ENCODE results near the gene CAPSL. TPM values are rescaled to one million over a fixed set of nuclear protein-coding genes. Genes with fewer than 3 reads are reported as not detected.
A peak's percentile ranks its signal among the peaks of the same experiment; 100 is the strongest.
"Not testable (repeated sequence)": the region's sequence is repeated elsewhere in the genome, so short reads cannot be mapped to it uniquely, and the experiment has no call there.

CAPSL gene
- total RNA-seq (2014; rRNA removed; shearing (Covaris generic)): not detected in 2 replicates

DNA sequence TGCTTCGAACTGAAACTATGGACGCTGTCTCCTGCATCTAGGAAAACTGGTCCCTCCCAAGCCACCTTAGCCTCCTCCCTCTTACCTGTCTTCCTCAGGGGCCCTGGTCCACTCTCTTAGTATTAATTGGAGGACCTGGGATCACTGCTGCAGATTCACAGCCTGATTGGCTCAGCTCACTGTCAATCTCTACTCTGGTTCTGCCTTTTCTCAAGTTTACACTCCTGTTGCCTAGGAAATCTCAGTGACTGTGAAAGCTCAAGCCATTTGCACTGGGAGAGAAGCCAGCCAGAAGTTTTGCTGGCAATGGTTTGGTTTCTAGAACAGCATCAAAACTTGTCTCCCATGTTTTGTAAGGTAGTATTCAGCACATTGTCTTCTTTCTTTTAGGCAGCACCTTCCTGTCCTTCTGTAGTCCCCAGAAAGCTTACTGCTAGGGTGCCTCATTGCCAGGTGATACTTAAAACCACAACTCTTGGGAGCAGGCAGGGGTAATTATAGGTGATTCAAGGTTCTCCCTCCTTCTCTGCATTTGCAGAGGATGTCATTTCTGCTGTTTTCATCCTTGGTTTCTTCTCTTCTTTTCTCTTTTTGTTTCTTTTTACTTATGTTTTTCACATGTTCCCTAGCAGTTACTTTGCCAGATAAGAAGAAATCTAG, at the start of gene CAPSL:
Gene CAPSL (minus strand): TSS at position 55 of the 660 bp plus-strand sequence. CDS start 17,502 bp downstream, outside the sequence.
- no peak for DNase-seq (ENCODE audit: low read depth)

DNA sequence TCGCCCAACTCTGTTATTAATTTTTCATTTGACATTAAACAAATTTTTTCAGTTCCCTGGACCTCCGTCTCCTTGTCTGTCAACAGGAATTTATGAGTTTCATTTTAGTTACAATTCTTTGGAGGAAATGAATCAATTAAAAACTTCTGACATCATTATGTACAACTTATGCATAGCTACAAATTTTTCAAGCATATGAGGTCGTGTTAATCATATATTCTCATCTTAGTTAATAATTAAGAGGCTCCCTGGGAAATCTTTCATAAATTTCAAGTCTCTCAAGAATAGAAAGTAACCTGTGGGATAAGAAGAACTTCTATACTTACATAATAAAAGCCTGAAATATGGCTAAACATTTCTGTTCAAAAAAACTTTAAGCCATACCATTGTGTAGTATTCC, 49.4 kb upstream of the CAPSL start:
- no peak for DNase-seq (ENCODE audit: low read depth)

DNA sequence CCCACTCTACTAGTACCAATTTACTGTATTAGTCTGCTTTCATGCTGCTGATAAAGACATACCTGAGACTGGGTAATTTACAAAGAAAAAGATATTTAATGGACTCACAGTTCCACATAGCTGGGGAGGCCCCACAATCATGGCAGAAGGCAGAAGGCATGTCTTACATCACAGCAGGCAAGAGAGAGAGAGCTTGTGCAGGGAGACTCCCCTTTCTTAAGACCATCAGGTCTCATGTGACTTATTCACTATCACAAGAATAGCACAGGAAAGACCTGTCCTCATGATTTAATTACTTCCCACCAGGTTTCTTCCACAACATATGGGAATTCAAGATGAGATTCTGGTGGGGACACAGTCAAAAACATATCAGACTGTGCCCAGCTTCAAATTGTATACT, 41.3 kb upstream of the CAPSL start:
- no peak for DNase-seq (ENCODE audit: low read depth)

DNA sequence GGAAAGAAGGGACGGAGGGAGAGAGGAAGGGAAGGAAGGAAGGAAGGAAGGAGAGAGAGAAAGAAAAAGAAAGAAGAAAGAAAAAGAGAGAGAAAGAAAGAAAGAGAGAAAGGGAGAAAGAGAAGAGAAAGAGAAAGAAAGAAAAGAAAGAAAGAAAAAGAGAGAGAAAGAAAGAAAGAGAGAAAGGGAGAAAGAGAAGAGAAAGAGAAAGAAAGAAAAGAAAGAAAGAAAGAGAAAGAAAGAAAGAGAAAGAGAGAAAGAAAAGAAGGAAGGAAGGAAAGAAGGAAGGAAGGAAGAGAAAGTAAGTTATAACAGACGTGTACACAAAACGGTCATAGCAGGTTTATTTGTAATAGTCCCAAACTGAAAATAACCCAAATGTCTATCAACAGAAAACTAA, 38.4 kb upstream of the CAPSL start:
- not testable (repeated sequence) for DNase-seq (ENCODE audit: low read depth)

DNA sequence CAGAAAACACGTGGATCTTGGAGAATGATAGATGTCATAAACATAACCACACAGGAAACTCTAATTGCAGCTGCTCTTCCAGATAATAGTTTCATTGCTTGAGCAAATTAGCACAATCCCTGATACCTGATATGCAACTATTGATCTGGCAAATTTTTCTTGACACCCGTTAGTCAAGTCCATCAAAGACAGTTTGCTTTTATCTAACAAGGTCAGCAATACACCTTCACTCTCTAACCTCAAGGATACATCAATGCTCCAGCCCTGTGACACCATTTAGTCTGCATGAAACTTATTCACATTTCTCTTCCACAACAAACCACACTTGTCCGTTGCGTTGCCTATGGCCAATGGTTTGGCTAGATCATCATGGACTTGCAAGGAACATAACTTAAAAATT, 36.1 kb upstream of the CAPSL start:
- no peak for DNase-seq (ENCODE audit: low read depth)

DNA sequence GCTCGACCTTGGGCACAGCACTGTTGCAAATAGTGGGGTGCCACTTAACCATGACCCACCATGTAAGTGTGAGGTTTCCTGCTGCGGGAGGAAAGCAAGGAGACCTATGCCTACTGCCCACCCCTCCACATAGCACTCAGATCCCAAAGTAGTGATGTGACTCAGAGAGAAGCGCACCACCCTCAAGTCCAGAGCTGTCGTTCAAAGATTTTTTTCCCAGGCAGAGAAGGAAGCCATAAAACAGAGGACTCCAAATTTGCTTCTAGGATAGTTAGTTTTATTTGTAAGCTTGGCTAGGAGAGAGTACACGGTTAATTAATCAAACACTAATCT, 33.4 kb upstream of the CAPSL start:
- DNase-seq (ENCODE audit: low read depth): no peak

DNA sequence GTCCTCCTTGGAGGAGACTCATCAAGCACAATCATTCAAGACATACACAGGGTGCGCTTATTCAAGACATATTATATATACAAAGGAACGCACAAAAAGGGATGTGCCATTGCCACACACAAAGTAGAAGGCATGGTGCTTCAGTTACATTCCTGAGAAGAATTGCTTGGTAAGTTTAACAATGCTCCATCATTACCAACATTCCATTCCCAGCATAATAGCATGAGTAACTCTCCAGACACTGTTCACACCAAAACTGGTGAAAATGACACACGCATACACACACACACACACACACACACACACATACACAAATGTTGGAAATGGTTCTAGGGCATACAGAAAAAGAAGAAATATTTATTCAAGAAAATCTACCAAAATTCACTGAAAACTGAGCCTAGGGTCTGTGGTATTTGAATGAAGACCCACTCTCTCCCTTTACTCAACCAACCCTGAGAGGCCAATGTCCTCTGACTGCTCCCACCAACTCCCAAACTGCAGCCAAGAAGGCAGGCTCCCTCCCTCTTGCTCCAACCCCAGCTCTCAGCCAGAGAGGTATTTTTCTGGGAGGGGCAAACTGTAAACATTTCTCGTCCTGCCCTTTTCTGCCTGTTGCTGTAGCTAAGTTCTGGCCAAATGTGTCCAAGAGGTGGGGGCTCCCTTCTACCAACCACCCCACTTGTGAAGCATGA, 32.9 kb upstream of the CAPSL start:
- no peak for DNase-seq (ENCODE audit: low read depth)

DNA sequence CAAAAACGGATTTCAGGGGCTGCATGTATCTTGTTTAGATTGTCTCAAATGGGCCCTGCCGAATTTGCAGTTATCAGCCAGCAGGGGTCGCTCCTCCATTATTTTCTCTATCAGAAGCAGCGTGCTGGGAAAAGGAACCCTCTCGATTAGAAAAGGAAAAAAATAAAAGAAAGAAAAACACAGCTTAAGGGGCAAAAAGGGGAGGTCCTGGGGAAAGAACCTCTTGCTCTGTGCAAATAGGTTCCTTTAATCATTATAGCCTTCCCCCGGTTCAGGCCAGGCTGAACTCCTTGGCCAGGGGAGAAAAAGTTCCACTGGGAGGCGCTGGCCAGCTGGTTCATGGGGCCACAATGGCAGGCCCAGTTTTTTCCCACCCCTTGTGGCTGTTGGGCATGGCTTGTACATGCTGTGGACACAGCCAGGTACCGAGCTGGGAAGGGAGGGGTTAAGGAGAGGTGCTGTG, 25.0 kb upstream of the CAPSL start:
- DNase-seq (ENCODE audit: low read depth): no peak

DNA sequence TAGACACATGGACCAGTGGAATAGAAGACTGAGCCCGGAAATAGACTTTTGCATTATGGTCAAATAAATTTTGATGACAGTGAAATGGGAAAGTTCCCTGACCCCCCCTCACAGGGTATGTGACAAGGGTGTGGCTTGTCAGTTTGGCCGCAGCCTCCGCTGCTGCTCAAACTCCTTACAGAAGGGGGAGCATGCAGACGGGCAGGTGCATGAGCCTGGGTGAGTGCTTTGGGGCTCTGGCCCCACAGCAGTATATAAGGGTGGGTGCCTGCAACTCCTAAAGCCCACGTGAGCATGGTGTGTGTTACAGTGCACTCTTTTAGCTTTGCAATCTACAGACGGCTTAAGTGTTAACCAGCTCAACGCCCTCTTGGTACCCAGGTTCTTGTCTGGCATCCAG, 21.9 kb upstream of the CAPSL start:
- DNase-seq (ENCODE audit: low read depth): no peak

DNA sequence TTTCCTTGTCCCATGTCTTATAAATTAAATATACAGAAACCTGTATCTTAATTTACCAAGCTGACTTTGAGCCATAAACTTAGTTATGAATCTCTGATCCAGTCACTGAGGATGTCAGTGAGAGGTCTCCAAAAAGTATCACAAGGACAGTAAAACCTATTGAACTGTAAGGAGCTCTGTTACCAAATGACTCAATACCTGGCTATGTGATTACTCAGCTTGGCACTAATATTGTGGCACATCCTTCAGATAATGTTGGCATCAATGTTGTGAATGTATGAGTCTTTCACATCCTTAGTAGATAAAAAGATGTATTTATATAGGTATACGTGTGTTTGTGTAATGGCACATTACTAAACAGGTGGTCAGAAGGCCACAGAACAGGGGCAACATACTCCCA, 18.0 kb upstream of the CAPSL start:
- DNase-seq (ENCODE audit: low read depth): no peak

DNA sequence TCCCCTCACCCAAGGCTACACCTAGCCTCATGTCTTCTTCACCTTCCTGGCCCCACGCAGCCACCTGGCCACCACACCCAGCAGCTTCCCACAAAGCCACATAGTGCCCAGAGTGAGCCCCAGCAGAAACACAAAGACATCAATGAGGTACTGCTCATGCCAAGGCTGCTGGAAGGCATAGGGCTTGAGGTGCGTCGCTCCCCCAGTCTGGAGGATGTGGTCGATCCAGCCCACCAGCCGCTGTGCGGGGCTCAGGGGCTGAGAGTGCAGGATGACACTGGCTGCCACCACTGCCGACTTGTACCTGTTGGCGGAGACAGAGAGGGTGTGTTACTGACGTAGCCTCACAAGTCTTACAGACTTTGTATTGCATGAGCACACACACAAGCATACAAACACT, 15.8 kb upstream of the CAPSL start:
- DNase-seq (ENCODE audit: low read depth): no peak

DNA sequence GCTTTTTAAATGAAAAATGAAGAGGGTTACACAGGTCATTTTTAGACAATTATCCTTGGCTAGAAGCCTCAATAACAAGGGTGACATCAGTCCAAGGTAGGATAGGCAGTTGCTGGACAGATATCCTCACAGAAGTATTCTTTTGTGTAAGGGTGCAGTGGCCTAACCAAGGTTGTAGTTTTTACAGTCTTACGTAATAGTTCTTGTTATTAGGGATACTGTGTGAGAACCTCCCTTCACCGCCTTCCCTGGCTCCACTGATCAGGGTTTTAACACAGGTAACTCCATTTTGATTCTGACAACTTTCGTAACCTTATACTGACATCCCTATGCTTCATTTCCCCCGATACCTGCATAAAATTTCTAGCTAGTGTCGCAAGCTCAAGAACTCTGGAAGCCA, 8.7 kb upstream of the CAPSL start:
- DNase-seq (ENCODE audit: low read depth): no peak

DNA sequence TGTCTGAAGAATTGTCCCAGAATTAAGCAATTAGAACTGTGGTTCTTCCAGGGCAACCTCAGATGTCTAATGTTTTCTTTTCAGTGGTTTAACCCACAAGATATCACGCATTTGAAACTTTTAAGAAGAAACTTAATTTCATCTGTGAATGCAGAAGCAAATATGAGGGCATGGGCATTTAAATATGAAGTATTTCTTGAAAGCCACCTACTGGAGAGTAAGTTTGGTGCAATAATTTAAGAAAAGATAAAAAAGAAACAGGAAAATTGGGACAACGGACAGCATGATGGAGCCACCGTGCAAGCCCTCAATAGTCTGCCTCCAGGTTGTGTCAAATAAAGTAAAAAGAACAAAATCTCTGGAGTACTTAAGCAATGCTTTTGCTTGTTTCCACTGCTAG, 1.2 kb upstream of the CAPSL start:
- DNase-seq (ENCODE audit: low read depth): no peak

DNA sequence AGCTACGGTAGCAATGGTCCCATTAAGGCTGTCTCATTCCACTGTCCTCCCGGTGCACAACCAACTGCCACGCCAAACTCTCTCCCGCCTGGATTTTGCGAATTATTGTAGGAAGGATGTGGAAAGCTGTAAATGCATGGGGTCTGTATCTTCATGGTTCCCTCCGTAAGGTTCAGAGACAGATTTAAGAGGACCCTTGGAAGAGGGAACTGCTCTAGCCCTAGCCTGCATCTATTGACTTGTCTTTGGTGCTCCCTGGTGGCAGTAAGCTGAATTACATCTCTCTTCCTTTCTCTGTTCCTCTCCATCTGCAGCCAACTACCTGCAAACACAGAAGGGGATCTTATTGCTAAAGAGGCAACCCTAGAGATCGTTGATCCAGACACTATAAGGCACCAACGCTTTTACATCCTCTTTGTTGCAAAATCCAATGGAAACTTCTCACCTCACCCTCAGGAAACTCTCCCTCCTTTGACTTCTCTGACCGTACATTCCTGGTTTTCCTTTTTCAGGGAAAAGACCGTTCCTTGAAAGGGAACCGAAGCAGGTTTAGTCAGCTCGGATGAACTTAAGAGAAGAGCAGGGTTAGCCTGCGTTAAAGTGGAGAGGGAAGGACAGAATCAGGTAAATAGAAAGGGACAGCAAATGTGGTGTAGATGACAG, 11.9 kb downstream of the CAPSL start:
- DNase-seq (ENCODE audit: low read depth): peak; percentile 57

DNA sequence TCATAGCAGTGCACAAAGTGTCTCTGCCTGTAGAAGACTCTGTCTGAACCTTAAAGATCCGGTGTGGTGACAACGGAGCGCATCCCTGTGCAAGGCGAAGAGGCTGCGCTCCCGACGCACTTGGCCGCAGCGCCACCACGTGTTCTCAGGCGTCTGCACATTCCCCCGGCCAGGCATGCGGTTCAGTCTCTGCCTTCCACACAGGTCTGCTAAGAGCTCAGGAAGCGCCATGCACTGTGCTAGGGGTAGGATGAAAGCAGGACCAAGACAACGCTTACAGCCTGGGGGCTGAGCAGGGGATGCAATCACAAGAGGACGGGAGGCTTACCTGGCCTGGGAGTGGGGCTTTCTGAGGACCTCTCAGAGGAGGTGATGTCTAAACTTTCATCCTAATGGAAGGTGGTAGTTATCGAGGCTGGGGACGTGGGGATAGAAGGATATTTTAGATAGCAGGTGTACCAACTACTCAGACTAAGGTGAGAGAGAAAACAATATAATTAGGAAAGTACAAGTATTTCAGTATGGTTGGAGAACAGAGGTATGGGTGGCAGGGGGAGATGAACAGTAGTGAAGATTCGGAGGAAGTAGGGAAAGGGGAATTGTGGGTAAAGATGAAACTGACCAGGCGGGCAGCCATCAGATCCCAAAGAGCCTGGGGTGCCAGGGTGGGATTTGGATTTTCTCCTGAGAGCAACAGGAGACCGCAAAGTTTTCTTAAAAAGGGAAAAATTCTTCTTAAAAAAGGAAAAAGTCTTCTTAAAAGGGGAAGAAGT, 13.3 kb downstream of the CAPSL start:
- DNase-seq (ENCODE audit: low read depth): peak; percentile 78

DNA sequence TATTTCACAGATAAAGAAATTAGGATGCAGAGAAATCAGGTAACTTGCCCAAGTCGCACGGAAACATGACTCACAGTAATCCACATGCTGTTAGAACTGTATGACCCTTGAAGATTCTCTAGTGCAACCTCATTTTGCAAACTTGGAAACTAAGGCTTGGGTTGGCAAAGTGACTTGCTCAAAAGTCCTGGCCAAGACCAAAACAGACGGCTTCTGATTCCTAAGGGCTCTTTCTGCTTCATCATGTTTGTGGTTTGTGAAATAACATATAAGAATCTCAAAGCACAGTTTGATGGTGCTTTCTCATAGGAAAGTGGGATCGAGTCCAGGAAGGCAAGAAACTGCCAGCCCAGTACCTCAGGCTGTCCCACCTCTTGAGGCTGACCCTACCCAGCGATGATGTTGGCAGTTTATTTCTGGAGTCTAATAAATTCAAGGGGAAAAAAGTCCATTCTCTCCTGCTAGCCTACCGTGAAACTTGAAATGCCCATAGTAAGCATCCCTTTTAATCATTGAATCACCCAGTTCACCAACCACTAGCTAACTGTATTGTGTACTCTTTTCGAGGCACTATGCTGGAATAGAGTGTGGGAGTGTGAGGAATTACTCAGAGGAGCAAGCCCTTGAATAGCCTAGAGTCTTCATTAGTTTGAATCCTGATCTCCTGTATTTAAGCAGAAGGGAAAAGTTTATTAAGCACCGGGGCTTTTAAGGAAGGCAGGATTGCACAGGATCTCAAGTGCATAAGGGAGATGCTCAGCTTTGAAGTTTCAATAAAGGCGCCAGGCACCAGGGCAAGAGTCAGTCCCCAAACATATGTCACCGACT, 14.1 kb downstream of the CAPSL start:
- DNase-seq (ENCODE audit: low read depth): peak; percentile 17

DNA sequence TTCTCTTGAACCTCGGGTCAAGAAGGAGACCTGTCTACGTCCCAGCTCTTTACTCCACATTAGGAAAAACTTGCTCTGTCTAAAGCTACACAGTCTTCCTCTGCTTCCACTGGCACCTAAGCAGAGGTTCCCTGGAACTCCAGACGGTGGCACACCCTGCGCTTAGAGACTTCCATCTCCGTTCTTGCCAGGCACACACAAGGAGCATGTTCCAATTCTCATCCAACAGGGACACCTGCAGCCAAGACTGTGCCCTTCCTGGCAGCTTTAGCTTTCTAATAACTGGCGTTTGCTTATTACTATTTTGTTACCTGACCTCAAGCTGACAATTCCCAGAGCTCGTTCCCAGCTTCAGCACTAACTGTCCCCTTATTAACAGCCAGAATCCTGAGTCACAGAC, 16.0 kb downstream of the CAPSL start:
- DNase-seq (ENCODE audit: low read depth): peak; percentile 11

DNA sequence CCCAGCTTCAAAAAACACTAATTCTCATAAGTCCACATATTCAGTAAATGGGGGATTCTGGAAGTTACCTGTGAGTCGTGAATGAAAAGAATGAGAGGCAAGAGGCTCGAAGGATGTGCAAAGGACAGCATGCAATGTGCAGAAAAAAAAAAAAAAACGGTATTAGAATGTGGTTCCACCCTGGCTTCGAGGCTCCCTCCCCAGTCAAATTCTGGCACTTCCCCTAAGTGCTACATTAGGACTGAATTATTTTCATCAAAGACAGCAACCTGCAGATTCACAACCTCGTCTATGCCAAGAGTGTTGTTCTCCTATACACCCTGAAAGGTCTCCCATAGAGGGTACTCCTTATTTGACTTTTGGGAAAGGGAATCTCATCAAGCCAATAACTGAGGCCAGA, 16.5 kb downstream of the CAPSL start:
- DNase-seq (ENCODE audit: low read depth): no peak

DNA sequence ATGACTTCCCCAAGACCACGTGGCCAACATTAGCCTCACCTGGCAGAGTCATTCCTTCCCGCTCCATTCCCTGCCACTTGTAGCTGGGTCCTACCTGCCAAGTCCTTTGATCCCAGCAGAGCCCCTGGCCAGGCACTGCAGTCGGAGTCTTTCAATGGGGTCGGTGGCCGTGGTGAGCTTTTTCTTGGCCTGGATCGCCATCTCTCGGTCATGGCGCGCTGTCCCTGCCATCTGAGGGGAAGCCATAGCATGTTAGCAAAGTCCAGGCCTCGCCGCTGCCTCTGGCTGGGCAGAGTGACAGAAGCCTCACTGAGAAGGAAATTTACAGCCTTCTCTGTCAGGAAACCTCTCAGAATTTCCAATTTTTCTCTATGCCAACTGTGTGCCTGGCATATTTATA, 17.5 kb downstream of the CAPSL start:
- DNase-seq (ENCODE audit: low read depth): peak; percentile 39

DNA sequence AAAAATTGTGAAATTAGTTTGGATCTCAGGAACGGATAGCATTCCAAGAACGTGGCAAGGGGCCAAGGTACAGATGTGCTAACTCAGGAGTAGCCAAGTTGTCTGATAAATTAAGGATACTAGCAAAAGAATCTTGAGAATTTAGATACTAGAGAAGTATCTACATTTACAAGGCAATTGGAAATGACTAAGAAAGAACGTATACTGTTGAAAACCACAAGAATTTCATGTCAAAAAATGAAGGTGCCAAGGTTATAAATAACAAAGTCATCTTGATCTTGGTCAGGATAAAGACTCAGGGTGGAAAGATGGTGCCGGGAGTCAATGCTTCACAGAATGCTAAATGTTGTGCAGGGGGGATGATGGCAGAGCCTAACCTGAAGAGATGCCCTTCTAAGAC, 19.2 kb downstream of the CAPSL start:
- peak; percentile 12 for DNase-seq (ENCODE audit: low read depth)

DNA sequence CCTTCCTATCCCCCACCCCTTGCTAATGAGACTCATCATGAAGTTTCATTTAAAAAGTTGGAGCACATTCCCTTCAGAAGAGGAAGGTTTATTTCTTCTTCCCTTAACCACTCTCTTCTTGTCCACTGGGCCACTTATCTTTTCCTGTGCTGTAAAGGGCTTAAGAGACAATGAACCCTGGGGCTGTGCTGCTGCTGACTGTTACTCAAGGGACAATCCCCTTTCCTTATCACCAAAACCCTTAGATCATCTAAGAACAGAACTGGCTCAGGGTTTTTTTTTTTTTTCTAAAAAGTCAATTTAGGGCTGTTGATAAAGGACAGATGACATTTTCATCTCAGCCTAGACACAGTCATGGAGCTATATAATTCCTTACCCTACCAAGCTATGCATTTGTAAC, 29.6 kb downstream of the CAPSL start:
- DNase-seq (ENCODE audit: low read depth): no peak

DNA sequence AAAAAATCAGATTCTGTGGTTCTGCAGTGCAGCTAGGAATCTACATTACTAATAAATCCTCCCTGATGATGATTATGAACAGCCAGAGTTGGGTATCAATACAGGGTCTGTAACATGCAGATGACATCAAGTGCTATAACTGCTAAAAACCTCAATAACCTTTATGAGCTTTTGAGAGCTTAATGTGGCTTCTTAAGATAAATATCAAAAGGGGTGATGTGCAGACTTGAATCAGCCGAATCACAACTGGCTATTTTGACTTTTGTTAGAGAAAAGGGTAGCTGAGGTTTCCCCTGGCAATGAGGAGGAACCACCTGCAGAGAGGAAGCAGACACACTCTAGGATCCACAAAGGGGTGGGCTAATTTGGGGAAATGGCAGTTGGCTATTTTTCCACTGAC, 30.2 kb downstream of the CAPSL start:
- no peak for DNase-seq (ENCODE audit: low read depth)

Data from Daoy (cell line).